Right renal cortex interstitium (tissue), 3 donors: Measurements from ENCODE around the gene MFSD12. TPM values are rescaled to one million over a fixed set of nuclear protein-coding genes. Genes with fewer than 3 reads are reported as not detected.
"Not testable (repeated sequence)": the region's sequence is repeated elsewhere in the genome, so short reads cannot be mapped to it uniquely, and the experiment has no call there.

Source experiments
- DNase-seq, 3 donors: peaks; one replicate each; pipeline ENCODE4 v3.0.0-alpha.2; 2013; ENCODE audit warnings: low read depth in 3 of 3, low spot score in 2 of 3
- polyA plus RNA-seq, 3 donors: library from polyadenylated mRNA; unstranded; fragments of 120-200 nt; gene quantifications; one replicate each; pipeline ENCODE4 v1.2.1, GENCODE V29; 2013; ENCODE audit not compliant: insufficient read length in 3 of 3

The MFSD12 gene
- polyA plus RNA-seq, 3 donors, result 47.2 to 53.4 (median 48.2) TPM

DNA sequence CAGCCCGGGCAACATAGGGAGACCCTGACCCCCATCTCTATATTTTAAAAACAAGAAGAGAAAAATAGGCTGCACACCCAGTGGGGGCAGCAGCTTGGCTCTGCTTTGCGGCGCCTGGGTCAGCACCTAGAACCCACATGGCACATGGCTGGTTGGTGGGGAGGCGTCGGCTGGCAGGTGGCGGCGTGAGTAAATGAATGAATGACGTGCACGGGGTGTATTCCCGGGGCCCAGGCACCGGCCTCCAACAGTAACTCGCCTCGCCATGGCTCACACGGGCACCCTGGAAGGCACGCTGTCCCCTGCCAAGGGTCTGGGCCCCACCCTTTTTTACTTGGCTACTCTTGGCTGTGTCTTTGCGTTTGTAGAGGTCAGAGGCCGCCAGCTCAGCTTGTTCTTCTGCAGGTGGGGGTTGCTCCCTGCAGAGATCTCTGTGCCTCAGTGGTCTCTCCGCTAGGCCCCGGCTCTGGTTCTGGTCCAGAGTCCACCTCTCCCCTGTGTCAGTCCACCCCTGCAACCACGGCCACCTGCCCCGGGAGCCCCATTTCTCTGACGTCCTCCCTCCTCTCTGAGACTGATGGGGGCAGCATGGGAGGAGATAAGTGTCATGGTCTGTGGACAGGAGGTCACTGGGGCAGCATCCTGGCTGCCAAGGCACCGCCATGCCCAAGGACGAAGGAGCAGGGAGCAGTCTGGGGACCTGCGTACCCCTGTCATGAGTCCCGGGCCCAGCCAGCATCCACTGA, 45.7 kb downstream of the MFSD12 start:
- no peak for DNase-seq

- DNase-seq, result no peak
Observed at GRCh38 chr19:3510727-3511126, 46.7 kb downstream of the MFSD12 start.

GRCh38 chr19:3509566-3509989, 47.8 kb downstream of the MFSD12 start:
- DNase-seq, result no peak

DNA sequence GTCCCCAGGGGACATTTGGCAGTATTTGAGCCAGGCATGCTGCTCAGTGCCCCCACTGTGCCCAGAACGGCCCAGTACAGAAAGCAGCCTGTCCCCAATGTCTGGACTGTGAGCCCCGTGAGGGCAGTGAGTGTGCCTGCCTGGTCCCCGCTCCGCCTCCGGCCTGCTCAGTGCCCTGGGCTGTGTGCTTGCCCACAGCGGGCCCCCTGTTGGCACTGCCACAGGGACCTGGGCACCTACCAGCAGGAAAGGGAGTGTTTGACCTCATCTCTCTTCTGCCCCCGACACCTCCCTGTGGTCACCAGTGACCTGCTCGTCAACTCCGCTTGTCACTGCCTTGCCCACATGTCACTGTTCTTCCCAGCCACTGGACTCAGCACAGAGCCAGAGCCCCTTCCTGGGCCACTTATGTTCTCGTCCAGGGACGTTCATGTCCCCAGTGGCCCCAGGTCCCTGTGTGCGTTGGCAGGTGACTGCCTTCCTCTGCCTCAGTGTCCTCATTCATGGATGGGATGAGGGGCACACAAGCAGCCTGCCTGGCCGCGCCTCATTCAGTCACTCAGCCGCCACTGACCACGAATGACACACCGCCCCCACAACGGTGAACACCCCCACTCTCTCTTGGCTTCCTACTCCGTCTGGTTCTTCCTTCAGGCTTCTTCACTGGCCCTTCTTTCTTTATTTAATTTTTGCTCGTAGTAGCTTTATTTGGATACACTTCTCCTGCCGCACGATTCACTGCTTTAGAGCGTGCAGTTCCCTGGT, 48.4 kb downstream of the MFSD12 start:
- no peak for DNase-seq

DNA sequence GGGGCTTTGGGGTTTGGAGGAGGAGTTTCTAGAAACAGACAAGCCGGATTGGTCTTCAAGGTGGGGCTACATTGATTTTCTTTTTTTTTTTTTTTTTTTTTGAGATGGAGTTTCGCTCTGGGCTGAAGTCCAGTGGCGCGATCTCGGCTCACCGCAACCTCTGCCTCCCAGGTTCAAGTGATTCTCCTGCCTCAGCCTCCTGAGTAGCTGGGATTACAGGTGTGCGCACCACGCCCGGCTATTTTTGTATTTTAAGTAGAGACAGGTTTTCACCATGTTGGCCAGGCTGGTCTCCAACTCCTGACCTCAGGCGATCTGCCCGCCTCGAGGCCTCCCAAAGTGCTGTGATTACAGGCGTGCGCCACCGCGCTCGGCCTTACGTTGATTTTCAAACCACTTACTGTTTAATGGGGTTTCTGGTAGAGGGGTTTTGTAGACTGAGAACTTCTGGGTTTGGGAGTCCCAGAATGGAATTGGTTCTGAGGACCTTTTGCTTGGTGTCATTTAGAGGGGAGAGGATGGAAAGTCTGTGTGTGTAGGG, 49.2 kb downstream of the MFSD12 start:
- not testable (repeated sequence) for DNase-seq

DNA sequence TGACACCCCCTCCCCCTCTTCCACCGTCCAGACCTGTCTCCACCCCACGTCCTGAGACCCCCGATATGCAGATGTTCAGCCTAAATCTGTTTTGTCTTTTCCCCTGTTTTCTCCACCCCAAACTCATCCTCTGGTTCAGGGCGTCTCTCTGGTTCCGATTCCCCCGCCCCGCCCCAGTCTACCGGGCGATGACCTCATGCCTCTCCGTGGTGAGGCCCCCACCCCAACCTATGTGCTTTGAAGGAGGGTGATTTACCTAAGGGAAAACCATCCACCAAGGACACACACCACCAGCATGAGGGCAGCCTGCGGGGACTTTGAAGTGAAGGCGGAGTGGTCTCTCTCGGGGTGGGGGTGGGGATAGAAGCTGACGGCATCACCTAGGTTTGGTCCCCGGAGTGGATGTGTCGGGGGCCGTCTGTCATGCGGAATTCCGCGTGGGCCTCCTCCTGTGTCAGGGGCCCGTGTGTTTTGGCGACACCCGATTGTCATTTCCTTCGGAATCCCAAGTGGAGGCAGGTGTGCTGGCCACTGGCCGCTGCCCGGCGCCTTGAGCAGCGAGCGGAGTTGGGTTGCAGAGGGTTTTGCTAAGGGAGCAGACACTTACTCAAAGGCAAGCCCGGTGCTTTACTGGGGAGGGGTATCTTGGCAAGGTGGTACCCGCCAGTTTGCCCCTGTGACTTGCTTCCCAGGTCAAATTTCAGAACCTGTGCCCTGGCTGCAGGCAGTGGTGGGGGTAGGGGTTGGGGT, 49.8 kb downstream of the MFSD12 start:
- no peak for DNase-seq

DNA sequence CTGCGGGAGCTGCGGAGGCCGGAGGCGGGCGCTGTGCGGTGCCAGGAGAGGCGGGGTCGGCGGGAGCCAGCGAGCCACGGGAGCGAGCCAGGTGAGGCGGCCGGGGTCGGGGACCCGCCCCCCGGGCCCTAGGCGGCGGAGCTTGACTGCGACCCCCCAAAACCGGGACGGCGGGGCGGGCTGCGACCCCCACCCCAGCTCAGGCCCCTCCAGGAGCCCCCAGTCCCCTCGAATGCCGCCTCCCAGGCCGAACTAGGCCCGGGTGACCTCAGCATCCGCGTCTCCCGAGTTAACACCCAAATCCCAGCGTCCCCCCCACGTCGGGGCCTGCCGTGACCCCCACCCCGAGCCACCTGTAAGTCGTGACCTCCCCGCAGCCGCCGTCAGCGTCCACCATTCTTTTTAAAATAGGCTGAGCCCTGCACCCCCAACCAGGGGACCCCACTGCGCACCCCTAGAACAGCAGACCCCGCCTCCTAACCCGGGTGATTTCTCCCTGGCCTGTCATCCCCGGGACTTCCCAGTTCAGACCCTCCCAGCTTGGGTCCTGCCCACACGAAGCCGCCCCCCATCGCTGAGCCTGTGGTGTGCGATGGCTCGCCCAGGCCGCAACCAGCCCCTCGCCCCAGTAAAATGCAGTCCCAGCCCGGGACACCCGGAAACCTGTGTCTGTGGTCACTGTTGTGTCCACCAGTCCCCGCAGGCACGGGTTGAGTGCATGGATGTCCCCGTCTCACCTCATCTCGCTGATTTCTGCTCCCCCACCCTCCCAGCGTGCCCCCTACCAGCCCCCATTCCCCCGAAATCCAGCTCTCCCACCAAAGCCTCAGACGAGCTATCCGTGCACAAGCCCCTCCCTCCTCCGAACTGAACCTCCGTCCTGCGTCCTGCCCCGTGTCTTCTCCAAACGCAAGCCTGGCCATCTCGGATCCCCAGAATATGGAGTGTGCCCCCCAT, 50.7 kb downstream of the MFSD12 start:
- DNase-seq, result no peak

GRCh38 chr19:3505598-3506383, 51.6 kb downstream of the MFSD12 start, which contains the start of gene FZR1:
TSS of gene FZR1 (plus strand) at chr19:3506311. CDS start at chr19:3522990, 16,679 bp downstream.
- peak; percentile 92 to 97 (median 93) for DNase-seq

GRCh38 chr19:3504735-3505134, 52.7 kb downstream of the MFSD12 start:
- DNase-seq, result no peak

- no peak for DNase-seq
Observed at GRCh38 chr19:3503036-3503572, 54.3 kb downstream of the MFSD12 start.

GRCh38 chr19:3501780-3502179, 55.6 kb downstream of the MFSD12 start:
- DNase-seq, result no peak

DNA sequence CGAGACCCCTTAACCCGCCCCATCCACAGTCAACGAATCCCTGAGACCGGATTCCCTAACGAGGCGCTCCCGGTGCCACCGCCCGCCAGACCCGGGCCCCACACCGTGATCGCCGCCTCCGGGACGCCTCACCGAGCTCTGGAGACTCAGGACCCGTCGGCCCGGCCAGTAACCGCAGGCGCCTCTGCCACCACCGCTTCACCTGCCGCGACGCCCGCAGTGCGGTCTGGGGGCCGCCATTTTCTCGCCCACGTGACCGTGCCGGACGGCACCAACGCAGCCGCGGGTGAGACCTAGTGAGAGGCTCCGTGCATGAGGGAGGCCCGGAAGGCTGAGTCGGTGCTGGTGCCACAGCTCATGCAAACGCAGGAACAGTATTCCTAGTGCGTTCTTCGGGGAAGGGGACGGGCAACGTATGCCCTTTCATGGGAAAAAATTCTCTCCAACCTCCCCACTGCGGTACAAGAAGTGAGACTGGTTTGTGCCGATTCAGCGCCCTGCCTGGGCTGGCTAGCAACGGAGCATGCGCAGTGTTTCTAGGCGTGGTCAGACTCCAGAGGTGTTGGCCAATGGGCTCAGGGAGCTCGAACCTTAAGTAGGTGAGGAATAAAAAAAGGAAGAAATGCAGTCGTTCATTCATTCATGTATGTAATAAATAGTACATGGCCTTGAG, 56.8 kb downstream of the MFSD12 start, which contains the start of gene DOHH:
TSS of gene DOHH (minus strand) at position 246 of the 673 bp plus-strand sequence. CDS start 3,860 bp downstream, outside the sequence.
- DNase-seq, result peak; percentile 94 to 96 (median 96)

DNA sequence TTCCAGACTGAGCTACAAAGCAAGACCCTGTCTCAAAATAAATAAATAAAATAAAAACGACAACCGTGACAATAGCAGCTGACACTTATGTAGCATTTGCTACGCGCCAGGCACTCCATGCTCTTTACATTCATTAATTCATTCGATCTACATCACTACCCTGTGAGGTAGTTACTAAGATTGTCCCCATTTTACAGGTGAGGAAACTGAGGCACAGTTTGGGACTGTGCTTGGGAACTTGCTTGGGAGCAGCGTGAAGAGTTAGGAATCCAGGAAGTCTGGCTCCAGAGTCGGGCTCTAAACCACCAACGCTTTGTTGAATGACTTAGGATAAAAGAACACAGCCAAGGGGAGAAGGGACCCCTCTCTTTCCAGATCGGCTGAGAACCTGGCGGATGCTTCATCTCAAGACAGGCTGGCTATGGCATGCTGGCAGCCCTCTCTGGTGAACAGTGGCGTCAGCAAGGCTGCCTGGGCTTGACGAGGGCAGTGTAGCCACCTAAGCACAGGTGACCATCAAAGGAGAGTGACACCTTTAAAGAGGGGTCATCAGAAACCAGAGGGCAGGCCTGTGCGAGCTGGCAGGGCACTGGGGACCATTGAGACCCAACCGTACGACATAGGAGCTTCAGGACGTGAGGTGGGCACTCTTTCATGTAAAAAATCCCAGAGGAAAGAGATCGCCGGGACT, 57.5 kb downstream of the MFSD12 start:
- DNase-seq, result no peak

GRCh38 chr19:3497757-3498520, 59.4 kb downstream of the MFSD12 start:
- DNase-seq, result no peak

DNA sequence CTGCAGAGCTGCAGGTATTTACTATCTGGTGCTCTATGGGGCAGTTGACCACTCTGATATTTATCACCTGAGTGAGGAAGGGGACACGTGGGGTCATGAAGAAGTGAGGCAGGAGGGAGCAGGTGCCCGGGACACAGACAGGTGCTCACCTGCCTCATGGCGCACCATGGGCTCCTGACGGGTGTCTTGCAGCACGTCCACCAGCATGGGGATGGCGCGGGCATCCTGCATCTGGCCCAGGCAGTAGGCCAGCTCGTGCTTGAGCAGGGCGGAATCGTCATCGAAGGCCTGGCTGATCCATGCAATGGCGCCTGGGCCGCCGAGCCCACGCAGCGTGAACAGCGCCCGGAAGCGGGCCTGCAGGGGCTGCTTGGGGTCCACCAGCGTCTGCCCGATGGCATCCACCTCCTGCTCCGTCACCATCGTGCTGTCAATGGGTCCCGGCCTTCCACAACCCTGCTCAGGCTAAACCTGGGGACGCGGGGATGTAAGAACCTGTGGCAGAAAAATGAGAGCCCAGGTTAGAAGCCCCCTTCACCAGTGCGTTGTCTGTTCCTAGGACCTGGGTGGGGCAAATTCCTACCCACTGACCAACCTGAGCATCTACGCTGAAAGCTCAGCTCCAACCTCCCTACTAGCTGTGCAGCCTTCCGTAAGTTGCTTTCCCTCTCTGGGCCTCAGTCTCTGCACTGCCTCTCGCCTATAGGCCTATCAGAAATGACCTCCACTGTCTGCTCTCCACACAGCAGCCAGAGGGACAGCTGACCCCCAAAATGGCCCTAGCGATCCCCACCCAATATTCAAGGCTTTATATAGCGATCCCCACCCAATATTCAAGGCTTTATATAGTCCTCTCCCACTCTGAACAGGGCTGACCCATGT, 60.8 kb downstream of the MFSD12 start:
- no peak for DNase-seq

DNA sequence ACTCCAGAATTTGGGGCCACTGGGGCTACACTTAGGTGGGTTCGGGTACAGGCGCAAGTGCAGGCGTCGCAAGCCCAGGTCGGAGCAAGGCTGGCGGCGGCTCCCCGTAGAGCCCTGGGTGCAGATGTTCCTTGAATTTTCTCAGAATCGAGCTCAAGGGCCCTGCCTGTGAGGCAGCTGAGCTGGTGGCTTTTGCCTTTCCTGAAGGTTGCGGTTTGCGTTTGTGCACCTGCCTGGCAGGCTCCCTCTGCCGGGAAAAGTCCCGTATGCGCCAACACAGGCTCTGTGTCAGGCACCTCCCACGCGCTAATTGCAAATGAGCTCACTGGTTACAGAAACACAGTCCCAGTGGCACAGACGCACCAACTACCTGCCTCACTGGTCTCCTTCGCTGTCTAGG, 62.8 kb downstream of the MFSD12 start:
- DNase-seq, result no peak
